Endothelial cell of umbilical vein (primary cell): ENCODE measurements around the gene ADGRL3. TPM values are rescaled to one million over a fixed set of nuclear protein-coding genes. Genes with fewer than 3 reads are reported as not detected.

Experiments used
- BruUV-seq: library from RNA; stranded (reverse); fragments of 400-500 nt; replicated peaks from 2 replicates; lab custom pipeline; 2021; lab: Mats Ljungman, UMichigan
- CTCF ChIA-PET: fragments of 300-600, 350-600 bp; sonication (Branson Sonifier 250); formaldehyde crosslinking; loops from one replicate; lab custom pipeline; 2021; ENCODE audit warnings: antibody characterized with exemption, inconsistent platforms; lab: Charles Lee
- POLR2A ChIA-PET: fragments of 300-600, 350-600 bp; sonication (Branson Sonifier 250); formaldehyde crosslinking; loops from one replicate; lab custom pipeline; 2021; ENCODE audit warnings: antibody characterized with exemption, inconsistent platforms; lab: Charles Lee
- DNase-seq: peaks from one replicate; pipeline ENCODE4 v3.0.0-alpha.2; 2011; ENCODE audit warnings: low read depth, low spot score
- FAIRE-seq: peaks from 2 replicates; lab custom pipeline; 2011; peaks lifted over from hg19 to GRCh38; lab: Jason Lieb, UNC
- H2AFZ ChIP-seq: 2 replicates; pipeline ENCODE4 v1.6.0; 2012; ENCODE audit warnings: low read depth, low read length, control low read depth, inconsistent platforms
- H3K27ac ChIP-seq: 2 replicates; pipeline ENCODE4 v1.5.1; 2011; ENCODE audit warnings: low read depth, mild to moderate bottlenecking, control low read depth, low read length, moderate library complexity; ENCODE audit not compliant: insufficient read depth
- H3K27me3 ChIP-seq, 2 experiments: 2 replicates each; pipeline versions ENCODE4 v1.6.0 to v1.6.1; 2011; ENCODE audit warnings: low read length in 2 of 2, mixed read lengths in 1 of 2; ENCODE audit not compliant: control insufficient read depth in 2 of 2, insufficient read depth in 2 of 2
- H3K36me3 ChIP-seq, 2 experiments: 2 replicates in 1 of 2; 3 replicates in 1 of 2; pipeline ENCODE4 v1.5.1; 2011; ENCODE audit warnings: low read length in 2 of 2, mild to moderate bottlenecking in 1 of 2, moderate library complexity in 1 of 2; ENCODE audit not compliant: control insufficient read depth in 2 of 2, insufficient read depth in 2 of 2; ENCODE audit errors: extremely low read depth in 1 of 2
- H3K4me1 ChIP-seq: 3 replicates; pipeline ENCODE4 v1.5.1; 2011; ENCODE audit warnings: mild to moderate bottlenecking, low read length; ENCODE audit not compliant: control insufficient read depth, insufficient read depth; ENCODE audit errors: extremely low read depth
- H3K4me2 ChIP-seq: 2 replicates; pipeline ENCODE4 v1.6.1; 2011; ENCODE audit warnings: low read length, control low read depth, mixed read lengths; ENCODE audit not compliant: insufficient read depth
- H3K4me3 ChIP-seq, 3 experiments: fragments of 200-600 bp in 1 of 3; sonication (generic), shearing (Covaris generic) in 1 of 3; replicated peaks in 1 of 3; 2 replicates each; pipeline ENCODE4 v1.5.1; 2011 to 2016; ENCODE audit warnings: control low read depth in 3 of 3, low read length in 3 of 3, mild to moderate bottlenecking in 2 of 3, inconsistent platforms in 1 of 3, low read depth in 1 of 3, moderate library complexity in 1 of 3; ENCODE audit not compliant: insufficient read depth in 1 of 3
- H3K79me2 ChIP-seq: 2 replicates; pipeline ENCODE4 v1.6.0; 2012; ENCODE audit warnings: low read length, inconsistent platforms; ENCODE audit not compliant: control insufficient read depth, insufficient read depth
- H3K9ac ChIP-seq: replicated peaks from 2 replicates; pipeline ENCODE3; 2011; ENCODE audit warnings: low read length, control low read depth; ENCODE audit not compliant: insufficient read depth; ENCODE audit errors: extremely low read depth
- H3K9me1 ChIP-seq: replicated peaks from 3 replicates; pipeline ENCODE4 v1.6.0; 2011; ENCODE audit warnings: mild to moderate bottlenecking, low read length; ENCODE audit not compliant: control insufficient read depth, insufficient read depth; ENCODE audit errors: extremely low read depth
- H3K9me3 ChIP-seq: replicated peaks from 2 replicates; pipeline ENCODE4 v1.5.1; 2012; ENCODE audit warnings: low read length, inconsistent platforms; ENCODE audit not compliant: control insufficient read depth, insufficient read depth
- H4K20me1 ChIP-seq: replicated peaks from 2 replicates; pipeline ENCODE3; 2011; ENCODE audit warnings: mild to moderate bottlenecking, low read length; ENCODE audit not compliant: control insufficient read depth, insufficient read depth; ENCODE audit errors: extremely low read depth
- EZH2 ChIP-seq: IDR thresholded peaks from 2 replicates; pipeline ENCODE4 v1.6.1; 2012; ENCODE audit warnings: borderline replicate concordance, low read depth, mild to moderate bottlenecking, moderate library complexity, low read length, inconsistent platforms; ENCODE audit not compliant: severe bottlenecking
- FOS ChIP-seq: IDR thresholded peaks from 2 replicates; pipeline ENCODE4 v1.6.1; 2011; ENCODE audit warnings: mild to moderate bottlenecking, low read length, moderate library complexity, borderline replicate concordance; ENCODE audit not compliant: insufficient read depth
- GATA2 ChIP-seq: IDR thresholded peaks from 2 replicates; pipeline ENCODE4 v1.7.0; 2011; ENCODE audit warnings: low read depth, mild to moderate bottlenecking, moderate library complexity, mixed read lengths, low read length; ENCODE audit not compliant: insufficient read length, insufficient read depth
- JUN ChIP-seq: IDR thresholded peaks from 2 replicates; pipeline ENCODE4 v1.6.1; 2011; ENCODE audit warnings: borderline replicate concordance, low read depth; ENCODE audit not compliant: insufficient read length, insufficient read depth
- MYC ChIP-seq: IDR thresholded peaks from one replicate; pipeline ENCODE4 v1.6.1; 2011; ENCODE audit warnings: mild to moderate bottlenecking, low read depth, low read length
- POLR2A ChIP-seq: IDR thresholded peaks from 2 replicates; pipeline ENCODE4 v1.6.1; 2012; ENCODE audit warnings: low read depth, mild to moderate bottlenecking, control low read depth, low read length
- POLR2AphosphoS5 ChIP-seq: IDR thresholded peaks from 2 replicates; pipeline ENCODE4 v1.6.1; 2012; ENCODE audit warnings: low read depth, mild to moderate bottlenecking, control low read depth, low read length, moderate library complexity; ENCODE audit not compliant: insufficient read depth
- dilution Hi-C: fragments of 300-500 bp; cut with MboI; formaldehyde crosslinking; loops from one replicate; pipeline ENCODE4 v1.15.0; 2019; ENCODE audit warnings: low sequenced_read_pairs; ENCODE audit not compliant: extremely low pct_ligation_motif_present
- intact Hi-C: fragments of 100-400 bp; cut with micrococcal nuclease; formaldehyde crosslinking; loops from one replicate; pipeline ENCODE4 v1.10.0; 2022
- polyA plus RNA-seq, 4 experiments: library from polyadenylated mRNA; depleted of rRNA in 3 of 4; stranded (reverse) in 3 of 4; unstranded in 1 of 4; fragments of >200 nt; gene quantifications; 2 replicates each; pipeline versions ENCODE4 v1.2.1 to v1.2.3, GENCODE V29; 2011 to 2012; ENCODE audit warnings: missing spikeins in 1 of 4
- total RNA-seq: library from RNA; stranded (reverse); gene quantifications from 2 replicates; pipeline ENCODE4 v1.2.3, GENCODE V29; 2021
- TF ChIP-seq, protein P1 (sequence below): IDR thresholded peaks from 2 replicates; pipeline ENCODE4 v1.6.1; 2011; ENCODE audit not compliant: insufficient read depth, insufficient read length
- TF ChIP-seq, protein P2 (sequence below), 2 donors: IDR thresholded peaks; 1 replicate in 1 of 2; 2 replicates in 1 of 2; pipeline ENCODE4 v1.5.1; 2011; ENCODE audit warnings: low read length in 2 of 2, mild to moderate bottlenecking in 2 of 2, moderate library complexity in 2 of 2, control low read depth in 1 of 2, inconsistent platforms in 1 of 2, low read depth in 1 of 2; ENCODE audit not compliant: insufficient read depth in 1 of 2; ENCODE audit errors: extremely low read depth in 1 of 2

The ADGRL3 gene
- total and polyA plus RNA-seq, 2 donors (not counting 3 experiments of a cell fraction or from before 2014, with no cell fraction given) = not detected

DNA sequence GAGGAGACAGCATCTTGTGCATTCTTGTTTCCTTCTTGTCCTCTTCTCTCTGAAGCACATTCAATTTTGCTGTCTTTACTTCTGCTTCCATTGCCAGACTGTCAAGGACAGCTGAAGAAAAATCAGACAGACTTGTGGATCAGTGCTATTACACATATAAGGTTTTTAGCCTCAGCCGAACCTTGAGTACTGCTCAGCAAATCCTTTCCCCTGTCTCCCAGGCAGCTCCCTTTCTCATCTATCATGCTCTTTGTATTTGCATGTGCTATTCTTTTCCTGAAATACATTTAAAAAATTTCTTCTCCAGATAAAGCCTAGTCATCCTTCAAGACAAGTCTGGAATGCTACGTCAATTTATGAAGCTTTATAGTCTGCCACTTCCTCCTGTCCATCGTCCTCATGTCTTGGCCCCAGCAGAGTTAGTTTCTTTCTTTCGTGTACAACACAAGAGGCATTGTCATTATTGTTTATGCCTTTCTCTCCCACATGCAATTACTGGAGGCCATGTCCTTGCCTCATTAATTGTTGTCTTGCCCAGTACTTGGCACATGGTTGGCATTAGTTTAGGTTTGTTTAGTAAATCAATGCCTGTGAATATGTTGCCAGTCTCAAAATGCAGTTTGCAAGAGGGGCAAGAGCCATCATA is 45.1 kb downstream of the ADGRL3 start:
- dilution Hi-C loops (no loop called here), intact Hi-C loops (no loop called here)
- H3K79me2 ChIP-seq = no peaks in the 10 kb centered on the region
- DNase-seq = no peak
- no peaks in the 10 kb centered on the region for H3K9me3 ChIP-seq
- no peak for FAIRE-seq
- no peak overlapping the region for H3K9ac ChIP-seq
- no peak overlapping the region for H3K4me2 ChIP-seq
- H3K4me1 ChIP-seq = no peaks in the 10 kb centered on the region
- no peak overlapping the region for H2AFZ ChIP-seq
- POLR2A ChIA-PET = no interaction called here
- no peaks in the 10 kb centered on the region for H3K36me3 ChIP-seq
- no peak overlapping the region for H3K4me3 ChIP-seq
- H3K27ac ChIP-seq = no peak overlapping the region
- CTCF ChIA-PET = no interaction called here
- H3K9me1 ChIP-seq = no peaks in the 10 kb centered on the region
- no peaks in the 10 kb centered on the region for H4K20me1 ChIP-seq
- H3K27me3 ChIP-seq = no peaks in the 10 kb centered on the region
- TF ChIP-seq FOS (no peak), POLR2A (no peak), MYC (no peak), EZH2 (no peak), GATA2 (no peak), POLR2AphosphoS5 (no peak), JUN (no peak)
- TF ChIP-seq, protein P1, sequence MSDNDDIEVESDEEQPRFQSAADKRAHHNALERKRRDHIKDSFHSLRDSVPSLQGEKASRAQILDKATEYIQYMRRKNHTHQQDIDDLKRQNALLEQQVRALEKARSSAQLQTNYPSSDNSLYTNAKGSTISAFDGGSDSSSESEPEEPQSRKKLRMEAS = no peak
- TF ChIP-seq, protein P2, sequence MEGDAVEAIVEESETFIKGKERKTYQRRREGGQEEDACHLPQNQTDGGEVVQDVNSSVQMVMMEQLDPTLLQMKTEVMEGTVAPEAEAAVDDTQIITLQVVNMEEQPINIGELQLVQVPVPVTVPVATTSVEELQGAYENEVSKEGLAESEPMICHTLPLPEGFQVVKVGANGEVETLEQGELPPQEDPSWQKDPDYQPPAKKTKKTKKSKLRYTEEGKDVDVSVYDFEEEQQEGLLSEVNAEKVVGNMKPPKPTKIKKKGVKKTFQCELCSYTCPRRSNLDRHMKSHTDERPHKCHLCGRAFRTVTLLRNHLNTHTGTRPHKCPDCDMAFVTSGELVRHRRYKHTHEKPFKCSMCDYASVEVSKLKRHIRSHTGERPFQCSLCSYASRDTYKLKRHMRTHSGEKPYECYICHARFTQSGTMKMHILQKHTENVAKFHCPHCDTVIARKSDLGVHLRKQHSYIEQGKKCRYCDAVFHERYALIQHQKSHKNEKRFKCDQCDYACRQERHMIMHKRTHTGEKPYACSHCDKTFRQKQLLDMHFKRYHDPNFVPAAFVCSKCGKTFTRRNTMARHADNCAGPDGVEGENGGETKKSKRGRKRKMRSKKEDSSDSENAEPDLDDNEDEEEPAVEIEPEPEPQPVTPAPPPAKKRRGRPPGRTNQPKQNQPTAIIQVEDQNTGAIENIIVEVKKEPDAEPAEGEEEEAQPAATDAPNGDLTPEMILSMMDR (IDR thresholded peaks at IDR 0.05; ENCODE audit: extremely low read depth in 1 of 2, insufficient read depth in 1 of 2, low read depth in 1 of 2, low read length in 2 of 2) = no peak
- no TSS peak for BruUV-seq
